ENCODE measurements around the gene CLSTN2.

Gene CLSTN2

DNA sequence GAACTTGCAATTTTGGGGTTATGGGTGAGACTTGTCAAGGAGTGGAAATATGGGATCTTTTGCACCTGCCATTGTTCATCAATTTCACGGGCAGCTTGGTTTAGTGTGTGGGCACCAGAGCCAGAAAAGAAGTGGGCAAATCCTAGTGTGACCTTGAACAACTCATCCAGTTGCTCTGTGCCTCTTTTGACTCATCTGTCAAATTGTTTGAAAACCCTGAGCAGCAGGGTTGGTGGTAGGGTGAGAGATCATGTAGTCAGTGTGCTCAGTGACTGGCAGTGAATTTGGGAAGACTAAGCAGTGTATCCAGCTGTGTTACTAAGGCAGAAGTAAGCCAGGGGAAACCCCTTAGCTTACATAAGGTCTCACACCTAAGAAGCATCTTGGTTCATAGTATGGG, 449.9 kb downstream of the CLSTN2 start:
- no peak overlapping the region for H3K4me3 ChIP-seq (replicated peaks; ENCODE audit: low read depth, low read length)
- no peak for DNase-seq (ENCODE audit: extremely low read depth, low read depth)
- TF ChIP-seq, protein P1, sequence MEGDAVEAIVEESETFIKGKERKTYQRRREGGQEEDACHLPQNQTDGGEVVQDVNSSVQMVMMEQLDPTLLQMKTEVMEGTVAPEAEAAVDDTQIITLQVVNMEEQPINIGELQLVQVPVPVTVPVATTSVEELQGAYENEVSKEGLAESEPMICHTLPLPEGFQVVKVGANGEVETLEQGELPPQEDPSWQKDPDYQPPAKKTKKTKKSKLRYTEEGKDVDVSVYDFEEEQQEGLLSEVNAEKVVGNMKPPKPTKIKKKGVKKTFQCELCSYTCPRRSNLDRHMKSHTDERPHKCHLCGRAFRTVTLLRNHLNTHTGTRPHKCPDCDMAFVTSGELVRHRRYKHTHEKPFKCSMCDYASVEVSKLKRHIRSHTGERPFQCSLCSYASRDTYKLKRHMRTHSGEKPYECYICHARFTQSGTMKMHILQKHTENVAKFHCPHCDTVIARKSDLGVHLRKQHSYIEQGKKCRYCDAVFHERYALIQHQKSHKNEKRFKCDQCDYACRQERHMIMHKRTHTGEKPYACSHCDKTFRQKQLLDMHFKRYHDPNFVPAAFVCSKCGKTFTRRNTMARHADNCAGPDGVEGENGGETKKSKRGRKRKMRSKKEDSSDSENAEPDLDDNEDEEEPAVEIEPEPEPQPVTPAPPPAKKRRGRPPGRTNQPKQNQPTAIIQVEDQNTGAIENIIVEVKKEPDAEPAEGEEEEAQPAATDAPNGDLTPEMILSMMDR (IDR thresholded peaks at IDR 0.05; ENCODE audit: low read depth, low read length, missing control alignments) = no peak

DNA sequence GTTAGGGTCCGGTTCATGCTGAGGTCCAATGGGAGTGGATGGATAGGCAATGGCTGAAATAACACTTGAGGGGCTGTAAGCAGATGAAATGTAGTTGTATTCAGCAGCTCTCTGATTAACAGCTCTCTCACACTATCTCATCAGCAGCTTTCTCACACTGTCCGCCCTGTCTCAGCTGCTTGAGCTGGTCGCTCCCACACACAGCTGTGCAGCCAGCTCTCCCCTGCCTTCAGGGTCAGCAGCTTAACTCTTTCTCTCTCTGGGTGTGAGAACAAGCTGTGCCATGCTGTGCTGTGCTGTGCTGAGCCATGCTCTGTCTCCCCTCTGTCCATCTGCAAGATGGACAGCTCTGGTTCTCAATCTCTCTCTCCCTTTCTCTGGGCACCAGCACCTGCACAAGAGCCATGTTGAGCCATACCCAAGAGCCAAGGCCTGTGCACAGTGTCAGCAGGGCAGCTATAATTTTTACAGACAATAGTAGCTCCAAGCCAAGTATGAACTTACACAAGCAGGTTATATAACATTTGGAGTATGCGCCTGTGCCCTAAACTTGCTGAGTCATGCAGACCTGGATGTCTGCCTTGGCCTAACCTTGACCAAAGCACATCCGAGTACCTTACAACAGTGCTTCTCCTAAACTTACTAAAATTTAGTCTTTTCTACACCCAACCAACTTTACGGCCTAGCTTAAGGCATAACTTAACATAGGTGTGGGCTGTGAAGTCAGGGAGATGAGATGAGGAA, 451.5 kb downstream of the CLSTN2 start:
- H3K4me3 ChIP-seq (replicated peaks; ENCODE audit: low read depth, low read length) = no peak overlapping the region
- TF ChIP-seq, protein P1 (IDR thresholded peaks at IDR 0.05; ENCODE audit: low read depth, low read length, missing control alignments) = no peak
- no peak for DNase-seq (ENCODE audit: extremely low read depth, low read depth)

DNA sequence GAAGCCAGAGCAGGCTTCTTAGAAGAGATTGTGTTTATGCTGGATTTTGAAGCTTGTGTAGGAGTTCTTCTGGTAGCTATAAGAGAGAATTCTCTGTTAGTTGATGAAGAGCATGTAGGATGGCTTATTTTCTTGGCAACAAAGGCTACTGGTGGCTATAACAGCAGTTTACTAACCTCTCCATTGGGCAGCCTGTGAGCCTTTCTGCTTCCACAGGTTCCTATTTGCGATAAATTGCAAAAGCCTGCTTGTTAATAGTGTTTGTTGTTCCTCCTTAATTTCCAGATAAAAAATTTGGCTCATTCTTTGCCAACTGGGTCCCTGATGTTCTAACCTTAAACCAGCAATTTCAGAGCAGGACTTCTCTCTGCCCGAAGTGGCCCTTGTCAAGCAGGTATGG, 452.3 kb downstream of the CLSTN2 start:
- TF ChIP-seq, protein P1 (IDR thresholded peaks at IDR 0.05; ENCODE audit: low read depth, low read length, missing control alignments) = no peak
- no peak overlapping the region for H3K4me3 ChIP-seq (replicated peaks; ENCODE audit: low read depth, low read length)
- no peak for DNase-seq (ENCODE audit: extremely low read depth, low read depth)

DNA sequence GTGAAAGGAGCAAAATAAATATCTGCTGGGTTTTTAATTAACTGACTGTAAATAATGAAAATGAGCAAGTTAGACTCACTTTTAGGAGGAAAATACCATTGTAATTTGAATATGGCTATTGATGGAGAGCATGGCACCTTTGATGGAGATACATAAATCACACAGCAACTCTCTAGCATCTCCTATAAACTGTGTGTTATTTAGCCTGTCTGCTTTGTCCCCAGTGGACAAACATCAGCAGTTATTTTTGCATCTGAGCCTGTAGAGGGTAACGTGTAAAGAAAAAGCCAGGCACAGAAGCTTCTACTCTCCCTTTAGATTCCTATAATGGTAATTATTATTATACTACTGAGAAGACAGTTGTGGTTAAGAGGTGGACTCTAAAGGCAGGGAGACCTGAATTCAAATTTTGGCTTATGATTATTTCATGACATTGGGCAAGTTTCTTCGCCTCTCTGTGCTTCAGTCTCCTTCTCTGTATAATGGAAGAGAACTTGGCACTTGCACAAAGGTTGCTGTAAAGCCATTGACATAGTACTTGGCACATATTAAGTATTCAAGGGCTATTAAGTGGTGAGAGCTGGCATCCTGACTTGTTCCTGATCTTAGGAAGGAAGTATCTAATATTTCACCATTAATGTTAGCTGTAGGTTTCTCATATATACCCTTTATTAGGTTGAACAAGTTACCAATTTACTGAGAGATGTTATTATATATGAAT, 453.4 kb downstream of the CLSTN2 start:
- no peak overlapping the region for H3K4me3 ChIP-seq (replicated peaks; ENCODE audit: low read depth, low read length)

DNA sequence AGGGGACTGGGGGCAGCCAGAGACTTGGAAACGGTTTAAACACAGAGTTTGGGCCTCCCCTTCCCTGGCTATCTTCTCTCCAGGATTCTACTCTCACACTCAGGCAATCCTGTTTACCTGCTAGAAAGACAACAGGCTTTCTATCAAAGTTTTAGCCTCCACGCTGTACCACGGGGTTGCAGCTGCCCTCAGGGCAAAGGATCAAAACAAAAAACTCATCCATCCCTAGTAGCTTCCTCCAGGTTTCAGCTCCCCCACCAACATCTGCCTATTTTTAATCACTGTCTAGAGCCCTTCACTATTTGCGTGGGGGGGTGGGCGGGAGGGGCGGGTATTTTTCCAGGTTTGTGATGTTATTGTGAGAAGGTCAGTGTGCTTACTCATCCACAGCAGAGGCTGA, 456.1 kb downstream of the CLSTN2 start:
- no peak for DNase-seq (ENCODE audit: extremely low read depth, low read depth)
- no peak overlapping the region for H3K4me3 ChIP-seq (replicated peaks; ENCODE audit: low read depth, low read length)
- TF ChIP-seq, protein P1 (IDR thresholded peaks at IDR 0.05; ENCODE audit: low read depth, low read length, missing control alignments) = no peak

More for the DNA sequence above, 453.4 kb downstream of the CLSTN2 start:
- DNase-seq (ENCODE audit: extremely low read depth, low read depth) = no peak
- TF ChIP-seq, protein P1 (IDR thresholded peaks at IDR 0.05; ENCODE audit: low read depth, low read length, missing control alignments) = no peak

DNA sequence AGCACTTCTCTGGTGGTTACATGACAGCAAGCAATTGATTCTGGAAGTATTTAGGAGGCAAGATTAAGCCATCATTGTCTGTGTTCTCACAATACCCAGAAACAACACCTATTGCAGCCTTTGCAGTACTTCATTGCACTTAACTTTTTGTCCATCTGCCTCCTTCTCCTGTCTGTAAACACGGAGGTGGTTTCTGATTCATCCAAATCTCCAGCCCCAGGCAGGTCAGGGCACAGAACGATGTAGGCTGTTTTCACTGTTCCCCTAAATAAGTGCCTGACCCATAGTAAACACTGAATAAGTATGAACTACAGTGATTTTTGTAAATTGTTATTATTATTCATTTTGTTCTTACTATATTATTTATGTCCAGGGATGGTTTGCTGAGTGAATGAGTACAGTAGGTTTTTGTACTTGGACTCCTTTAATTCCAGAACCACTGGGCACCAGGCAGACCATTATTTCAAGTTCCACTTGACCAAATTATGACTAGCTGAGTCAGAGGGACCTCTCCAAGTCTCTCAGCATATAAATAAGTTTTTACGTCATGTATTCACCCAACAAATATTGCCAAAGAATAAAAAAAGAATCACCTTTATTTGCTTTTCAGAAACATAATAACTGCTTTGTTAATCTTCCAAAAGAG, 459.6 kb downstream of the CLSTN2 start:
- H3K4me3 ChIP-seq (replicated peaks; ENCODE audit: low read depth, low read length) = no peak overlapping the region
- no peak for DNase-seq (ENCODE audit: extremely low read depth, low read depth)
- TF ChIP-seq, protein P1 (IDR thresholded peaks at IDR 0.05; ENCODE audit: low read depth, low read length, missing control alignments) = no peak

Data from HFF-Myc (cell line).